Prostate gland (tissue), 2 donors: Measurements from ENCODE around the gene DBX1.

Experiments used
- POLR2A ChIP-seq: fragments of 450-650 bp; IDR thresholded peaks from one replicate; pipeline ENCODE4 v1.6.1; 2016; ENCODE audit warnings: antibody characterized with exemption, mild to moderate bottlenecking
- POLR2AphosphoS5 ChIP-seq: sonication (generic); formaldehyde crosslinking; IDR thresholded peaks from one replicate; pipeline ENCODE4 v1.6.1; 2017; ENCODE audit warnings: antibody characterized with exemption
- TF ChIP-seq, protein P1 (sequence below), 4 experiments: fragments of 200-600 bp in 2 of 4; fragments of 450-650 bp in 2 of 4; sonication (generic) in 2 of 4; IDR thresholded peaks; 1 replicate in 3 of 4; 2 replicates in 1 of 4; pipeline ENCODE4 v1.5.1; 2016 to 2019; ENCODE audit warnings: antibody characterized with exemption in 4 of 4, mild to moderate bottlenecking in 2 of 4, moderate library complexity in 2 of 4

- no peak for TF ChIP-seq POLR2A
- TF ChIP-seq, protein P1, sequence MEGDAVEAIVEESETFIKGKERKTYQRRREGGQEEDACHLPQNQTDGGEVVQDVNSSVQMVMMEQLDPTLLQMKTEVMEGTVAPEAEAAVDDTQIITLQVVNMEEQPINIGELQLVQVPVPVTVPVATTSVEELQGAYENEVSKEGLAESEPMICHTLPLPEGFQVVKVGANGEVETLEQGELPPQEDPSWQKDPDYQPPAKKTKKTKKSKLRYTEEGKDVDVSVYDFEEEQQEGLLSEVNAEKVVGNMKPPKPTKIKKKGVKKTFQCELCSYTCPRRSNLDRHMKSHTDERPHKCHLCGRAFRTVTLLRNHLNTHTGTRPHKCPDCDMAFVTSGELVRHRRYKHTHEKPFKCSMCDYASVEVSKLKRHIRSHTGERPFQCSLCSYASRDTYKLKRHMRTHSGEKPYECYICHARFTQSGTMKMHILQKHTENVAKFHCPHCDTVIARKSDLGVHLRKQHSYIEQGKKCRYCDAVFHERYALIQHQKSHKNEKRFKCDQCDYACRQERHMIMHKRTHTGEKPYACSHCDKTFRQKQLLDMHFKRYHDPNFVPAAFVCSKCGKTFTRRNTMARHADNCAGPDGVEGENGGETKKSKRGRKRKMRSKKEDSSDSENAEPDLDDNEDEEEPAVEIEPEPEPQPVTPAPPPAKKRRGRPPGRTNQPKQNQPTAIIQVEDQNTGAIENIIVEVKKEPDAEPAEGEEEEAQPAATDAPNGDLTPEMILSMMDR (IDR thresholded peaks at IDR 0.05) = no peak
- no peak for TF ChIP-seq POLR2AphosphoS5
Observed at GRCh38 chr11:20118209-20118608, 42.1 kb downstream of the DBX1 start.
